Left renal pelvis (tissue), 4 donors: ENCODE data around the gene MINDY2. TPM values are rescaled to one million over a fixed set of nuclear protein-coding genes. Genes with fewer than 3 reads are reported as not detected.
"Not testable (repeated sequence)": the region's sequence is repeated elsewhere in the genome, so short reads cannot be mapped to it uniquely, and the experiment has no call there.

ENCODE experiments used
- DNase-seq, 4 donors: peaks; one replicate each; pipeline ENCODE4 v3.0.0-alpha.2; 2013; ENCODE audit warnings: low read depth in 4 of 4, low spot score in 3 of 4
- polyA plus RNA-seq, 4 donors: library from polyadenylated mRNA; unstranded; fragments of 120-200 nt; gene quantifications; one replicate each; pipeline ENCODE4 v1.2.1, GENCODE V29; 2013; ENCODE audit not compliant: insufficient read length in 4 of 4

Gene MINDY2
- polyA plus RNA-seq, 4 donors = 19.4 to 30.9 (median 28.8) TPM

- no peak for DNase-seq
Measured at GRCh38 chr15:58752716-58753115, 18.4 kb upstream of the MINDY2 start.

DNA sequence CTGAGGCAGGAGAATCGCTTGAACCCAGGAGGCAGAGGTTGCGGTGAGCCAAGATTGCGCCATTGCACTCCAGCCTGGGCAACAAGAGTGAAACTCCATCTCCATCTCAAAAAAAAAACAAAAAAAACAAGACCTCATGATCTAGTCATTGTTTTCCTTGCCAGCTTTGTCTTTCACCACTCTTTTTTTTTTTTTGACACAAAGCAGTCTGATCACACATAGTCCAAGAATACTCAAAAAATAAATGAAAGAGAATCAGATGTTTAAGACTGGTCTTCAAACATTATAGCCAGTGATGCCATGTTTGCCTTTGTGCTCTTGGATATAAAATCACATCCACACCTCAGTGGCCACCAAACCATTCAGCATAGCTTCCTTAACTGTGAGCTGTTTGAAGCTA is 15.8 kb upstream of the MINDY2 start:
- no peak for DNase-seq

- DNase-seq = no peak
Measured at GRCh38 chr15:58755956-58756355, 15.1 kb upstream of the MINDY2 start.

- DNase-seq = no peak
Measured at GRCh38 chr15:58758141-58758540, 13.0 kb upstream of the MINDY2 start.

GRCh38 chr15:58760385-58761009 is 10.6 kb upstream of the MINDY2 start:
- DNase-seq = no peak

GRCh38 chr15:58761010-58761388 is 10.1 kb upstream of the MINDY2 start:
- no peak for DNase-seq

- no peak for DNase-seq
Measured at GRCh38 chr15:58762285-58762684, 8.8 kb upstream of the MINDY2 start.

- DNase-seq = no peak
Measured at GRCh38 chr15:58762731-58763130, 8.4 kb upstream of the MINDY2 start.

GRCh38 chr15:58764468-58764867 is 6.6 kb upstream of the MINDY2 start:
- DNase-seq = no peak

- no peak for DNase-seq
Measured at GRCh38 chr15:58766290-58766689, 4.8 kb upstream of the MINDY2 start.

- DNase-seq = not testable (repeated sequence)
Measured at GRCh38 chr15:58768601-58769004, 2.5 kb upstream of the MINDY2 start.

GRCh38 chr15:58770519-58770856 is 614 bp upstream of the MINDY2 start:
- no peak for DNase-seq

GRCh38 chr15:58771621-58772250 is 634 bp downstream of the MINDY2 start:
- DNase-seq = peak in 1 of 4 donors; percentile 51

DNA sequence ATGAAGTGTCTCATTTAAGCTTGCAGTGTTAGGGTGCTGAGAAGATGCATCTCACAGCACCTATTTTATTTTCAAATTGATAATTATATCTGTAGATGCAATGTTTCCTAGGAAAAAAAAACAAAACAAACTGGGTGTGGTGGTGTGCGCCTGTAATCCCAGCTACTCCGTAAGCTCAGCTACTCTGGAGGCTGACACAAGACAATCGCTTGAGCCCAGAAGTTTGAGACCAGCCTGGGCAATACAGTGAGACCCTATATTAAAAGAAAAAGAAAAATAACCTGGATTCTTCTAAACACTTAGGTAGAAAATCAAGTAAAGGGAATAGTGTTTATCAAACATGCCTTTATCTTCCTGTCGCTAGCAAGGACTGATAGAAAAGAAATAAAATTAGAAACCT is 1.9 kb downstream of the MINDY2 start:
- DNase-seq = no peak

DNA sequence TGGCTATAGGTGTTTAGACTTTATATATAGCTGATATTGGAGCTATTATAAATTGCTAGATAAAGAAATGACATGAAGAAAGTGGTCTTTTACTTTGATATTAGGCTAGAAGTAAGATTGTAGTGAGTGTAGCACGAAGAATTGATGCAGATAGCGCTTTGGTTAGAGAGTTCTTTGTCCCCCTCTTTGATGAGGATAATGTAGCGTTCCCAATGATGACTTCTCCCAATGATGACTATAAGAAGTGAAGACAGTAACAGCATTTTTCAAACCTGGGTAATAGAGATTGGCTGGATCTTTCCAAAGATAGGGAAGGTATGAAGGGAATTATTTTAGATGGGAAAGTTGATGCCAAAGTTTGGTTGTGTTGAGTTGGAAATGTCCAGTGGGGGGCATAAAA is 4.3 kb downstream of the MINDY2 start:
- DNase-seq = no peak

- no peak for DNase-seq
Measured at GRCh38 chr15:58777107-58777506, 6.0 kb downstream of the MINDY2 start.

- no peak for DNase-seq
Measured at GRCh38 chr15:58779554-58779953, 8.5 kb downstream of the MINDY2 start.

DNA sequence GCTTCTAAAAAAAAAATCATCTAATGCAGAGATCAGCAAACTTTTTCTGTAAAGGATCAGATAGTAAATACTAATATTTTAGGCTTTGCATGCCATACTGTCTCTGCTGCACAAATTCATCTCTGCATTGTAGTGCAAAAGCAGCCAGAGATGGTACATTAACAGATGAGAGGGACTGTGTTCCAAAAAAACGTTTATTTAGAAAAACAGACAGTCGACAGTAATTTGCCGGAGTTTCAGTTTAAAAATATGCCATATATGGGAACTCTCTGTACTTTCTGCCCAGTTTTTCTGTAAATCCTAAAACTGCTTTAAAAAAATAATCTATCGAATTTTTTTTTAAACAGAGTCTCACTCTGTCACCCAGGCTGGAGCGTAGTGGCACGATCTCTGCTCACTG is 14.3 kb downstream of the MINDY2 start:
- DNase-seq = no peak

GRCh38 chr15:58788056-58788710 is 17.1 kb downstream of the MINDY2 start:
- DNase-seq = no peak

DNA sequence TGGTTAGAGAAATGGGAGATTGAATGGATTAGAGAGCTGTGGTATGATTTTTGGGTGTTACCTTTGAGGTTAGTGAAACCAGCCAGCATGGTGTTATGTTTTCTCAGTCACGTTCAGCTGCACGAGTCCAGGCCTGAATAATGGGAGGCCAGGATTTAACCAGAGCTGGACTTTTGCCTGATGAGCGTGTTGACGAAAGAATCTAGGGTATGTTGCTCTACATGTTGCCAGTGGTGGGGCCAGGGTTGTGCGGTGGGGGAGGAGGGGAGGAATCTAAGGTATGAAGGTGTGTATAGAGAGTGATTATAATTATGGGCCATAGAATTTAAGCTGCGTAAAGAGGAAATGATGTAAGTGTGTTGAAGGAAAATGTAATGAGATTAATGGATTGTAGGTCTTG is 22.8 kb downstream of the MINDY2 start:
- peak in 1 of 4 donors; percentile 46 for DNase-seq

GRCh38 chr15:58795825-58796224 is 24.7 kb downstream of the MINDY2 start:
- DNase-seq = no peak

GRCh38 chr15:58797505-58797904 is 26.4 kb downstream of the MINDY2 start:
- no peak for DNase-seq
